ENCODE data around the gene RTKN.
"Not testable (repeated sequence)": the region's sequence is repeated elsewhere in the genome, so short reads cannot be mapped to it uniquely, and the experiment has no call there.

The RTKN gene

GRCh38 chr2:74441690-74442482 is at the start of gene RTKN:
Gene RTKN, minus strand, starts transcription at chr2:74441937. Its CDS starts 121 bp downstream, at chr2:74441816.
- Histone ChIP-seq H3K9me3 (no peaks in the 10 kb centered on the region), H3K4me1 (ENCODE audit: control insufficient read depth in 1 of 2, insufficient read depth in 1 of 2, low read depth in 1 of 2, low read length in 1 of 2) (peaks cover 14 to 19% of the 10 kb centered on the region in 2 experiments), H3K36me3 (no peaks in the 10 kb centered on the region), H3K27ac (no peak within 1 kb of the TSS), H3K4me3 (ENCODE audit: low read depth in 1 of 2, low read length in 1 of 2) (peak within 1 kb of the TSS in 1 of 2 experiments; percentile 42), H3K27me3 (peaks cover 98% of the 10 kb centered on the region)
- TF ChIP-seq, protein P1, sequence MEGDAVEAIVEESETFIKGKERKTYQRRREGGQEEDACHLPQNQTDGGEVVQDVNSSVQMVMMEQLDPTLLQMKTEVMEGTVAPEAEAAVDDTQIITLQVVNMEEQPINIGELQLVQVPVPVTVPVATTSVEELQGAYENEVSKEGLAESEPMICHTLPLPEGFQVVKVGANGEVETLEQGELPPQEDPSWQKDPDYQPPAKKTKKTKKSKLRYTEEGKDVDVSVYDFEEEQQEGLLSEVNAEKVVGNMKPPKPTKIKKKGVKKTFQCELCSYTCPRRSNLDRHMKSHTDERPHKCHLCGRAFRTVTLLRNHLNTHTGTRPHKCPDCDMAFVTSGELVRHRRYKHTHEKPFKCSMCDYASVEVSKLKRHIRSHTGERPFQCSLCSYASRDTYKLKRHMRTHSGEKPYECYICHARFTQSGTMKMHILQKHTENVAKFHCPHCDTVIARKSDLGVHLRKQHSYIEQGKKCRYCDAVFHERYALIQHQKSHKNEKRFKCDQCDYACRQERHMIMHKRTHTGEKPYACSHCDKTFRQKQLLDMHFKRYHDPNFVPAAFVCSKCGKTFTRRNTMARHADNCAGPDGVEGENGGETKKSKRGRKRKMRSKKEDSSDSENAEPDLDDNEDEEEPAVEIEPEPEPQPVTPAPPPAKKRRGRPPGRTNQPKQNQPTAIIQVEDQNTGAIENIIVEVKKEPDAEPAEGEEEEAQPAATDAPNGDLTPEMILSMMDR (IDR thresholded peaks at IDR 0.05), result no peak

DNA sequence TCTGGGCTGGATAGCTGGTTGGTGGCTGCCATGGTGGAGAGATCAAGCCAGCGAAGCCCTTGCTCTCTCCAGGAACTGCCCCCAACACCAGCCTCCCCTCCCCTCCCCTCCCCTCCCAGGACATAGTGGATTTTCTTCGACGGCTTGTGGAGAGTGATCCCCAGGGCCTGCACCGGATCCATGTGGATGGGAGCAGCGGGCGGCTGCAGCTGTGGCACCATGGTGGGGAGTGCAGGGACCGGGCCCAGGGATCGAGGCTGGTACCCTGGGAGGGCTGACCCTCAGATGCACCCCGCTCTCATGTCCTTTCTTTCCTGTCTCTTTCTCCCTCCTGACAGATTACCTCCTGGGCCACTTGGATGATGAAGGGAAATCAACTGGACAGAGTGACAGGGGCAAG is 48.2 kb upstream of the RTKN start:
- Histone ChIP-seq H3K36me3 (peaks cover 79% of the 10 kb centered on the region), H3K9me3 (no peaks in the 10 kb centered on the region)
- TF ChIP-seq, protein P1 (IDR thresholded peaks at IDR 0.05), result no peak

GRCh38 chr2:74488643-74489481 is 47.1 kb upstream of the RTKN start:
- no peak overlapping the region for H3K4me3 ChIP-seq (ENCODE audit: low read depth in 1 of 2, low read length in 1 of 2)
- TF ChIP-seq, protein P1 (IDR thresholded peaks at IDR 0.05), result no peak
- no peak overlapping the region for H3K27ac ChIP-seq

More for the DNA sequence above, 48.2 kb upstream of the RTKN start:
- Histone ChIP-seq H3K27me3 (no peaks in the 10 kb centered on the region), H3K4me3 (ENCODE audit: low read depth in 1 of 2, low read length in 1 of 2) (no peak overlapping the region), H3K4me1 (ENCODE audit: control insufficient read depth in 1 of 2, insufficient read depth in 1 of 2, low read depth in 1 of 2, low read length in 1 of 2) (no peaks in the 10 kb centered on the region), H3K27ac (no peak overlapping the region)

GRCh38 chr2:74486141-74486540 is 44.4 kb upstream of the RTKN start:
- Histone ChIP-seq H3K36me3 (peaks cover 46% of the 10 kb centered on the region), H3K27me3 (no peaks in the 10 kb centered on the region), H3K9me3 (no peaks in the 10 kb centered on the region), H3K4me3 (ENCODE audit: low read depth in 1 of 2, low read length in 1 of 2) (no peak overlapping the region), H3K4me1 (ENCODE audit: control insufficient read depth in 1 of 2, insufficient read depth in 1 of 2, low read depth in 1 of 2, low read length in 1 of 2) (peaks cover 17 to 23% of the 10 kb centered on the region in 2 experiments), H3K27ac (no peak overlapping the region)
- TF ChIP-seq, protein P1 (IDR thresholded peaks at IDR 0.05), result no peak

More at GRCh38 chr2:74488643-74489481, 47.1 kb upstream of the RTKN start:
- Histone ChIP-seq H3K9me3 (no peaks in the 10 kb centered on the region), H3K27me3 (no peaks in the 10 kb centered on the region), H3K4me1 (ENCODE audit: control insufficient read depth in 1 of 2, insufficient read depth in 1 of 2, low read depth in 1 of 2, low read length in 1 of 2) (peaks cover 0 to under 1% of the 10 kb centered on the region in 2 experiments), H3K36me3 (peaks cover 72% of the 10 kb centered on the region)

DNA sequence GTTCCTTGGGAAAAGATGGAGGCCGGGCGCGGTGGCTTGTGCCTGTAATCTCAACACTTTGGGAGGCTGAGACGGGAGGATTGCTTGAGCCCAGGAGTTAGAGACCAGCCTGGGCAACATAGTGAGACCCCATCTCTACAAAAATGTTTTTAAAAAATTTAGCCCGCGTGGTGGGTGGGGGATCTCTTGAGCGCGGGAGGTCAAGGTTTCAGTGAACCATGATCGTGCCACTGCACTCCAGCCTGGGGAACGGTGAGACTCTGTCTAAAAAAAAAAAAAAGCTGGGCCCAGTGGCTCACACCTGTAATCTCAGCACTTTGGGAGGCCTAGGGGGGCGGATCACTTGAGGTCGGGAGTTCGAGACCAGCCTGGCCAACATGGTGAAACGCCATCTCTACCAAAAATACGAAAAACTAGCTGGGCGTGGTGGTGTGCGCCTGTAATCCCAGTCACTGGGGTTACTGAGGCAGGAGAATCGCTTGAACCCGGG is 42.0 kb upstream of the RTKN start:
- Histone ChIP-seq H3K36me3 (peaks cover 31% of the 10 kb centered on the region), H3K27ac (peak overlapping the region; percentile 88), H3K4me1 (ENCODE audit: control insufficient read depth in 1 of 2, insufficient read depth in 1 of 2, low read depth in 1 of 2, low read length in 1 of 2) (peaks cover 23 to 28% of the 10 kb centered on the region in 2 experiments), H3K4me3 (ENCODE audit: low read depth in 1 of 2, low read length in 1 of 2) (peak overlapping the region; percentile 95 to 100)
- H3K9me3 ChIP-seq, H3K27me3 ChIP-seq: not testable (repeated sequence)

All from neutrophil (primary cell).